BJ (cell line): ENCODE results near the gene CCDC182. TPM values are rescaled to one million over a fixed set of nuclear protein-coding genes. Genes with fewer than 3 reads are reported as not detected.

Experiments
- CTCF ChIA-PET: fragments of 350-600 bp; formaldehyde crosslinking; extraction: SDS; loops from one replicate; lab custom pipeline; 2021; ENCODE audit warnings: antibody characterized with exemption, inconsistent platforms; lab: Yijun Ruan, JAX
- POLR2A ChIA-PET: fragments of 300-600 bp; sonication (Branson Sonifier 250); formaldehyde crosslinking; extraction: SDS; loops from one replicate; lab custom pipeline; 2021; ENCODE audit warnings: antibody characterized with exemption; lab: Charles Lee
- DNase-seq: peaks from one replicate; pipeline ENCODE4 v3.0.0-alpha.2; 2011; ENCODE audit warnings: low read depth
- H3K27me3 ChIP-seq: 2 replicates; pipeline ENCODE4 v1.6.0; 2011; ENCODE audit warnings: low read length; ENCODE audit not compliant: control insufficient read depth, insufficient read depth
- H3K36me3 ChIP-seq: 2 replicates; pipeline ENCODE4 v1.5.1; 2011; ENCODE audit warnings: low read length; ENCODE audit not compliant: control insufficient read depth, insufficient read depth
- H3K4me3 ChIP-seq: 2 replicates; pipeline ENCODE4 v1.5.1; 2011; ENCODE audit warnings: low read depth, mild to moderate bottlenecking, control low read depth, low read length
- CTCF ChIP-seq: IDR thresholded peaks from 2 replicates; pipeline ENCODE4 v1.5.1; 2011; ENCODE audit warnings: low read depth, mild to moderate bottlenecking, control low read depth, inconsistent platforms, low read length, moderate library complexity; ENCODE audit not compliant: insufficient read depth
- polyA plus RNA-seq: library from polyadenylated mRNA; depleted of rRNA; stranded (reverse); fragments of >200 nt; gene quantifications from 2 replicates; pipeline ENCODE4 v1.2.3, GENCODE V29; 2011

CCDC182 gene
- polyA plus RNA-seq, 1 experiment: not detected

DNA sequence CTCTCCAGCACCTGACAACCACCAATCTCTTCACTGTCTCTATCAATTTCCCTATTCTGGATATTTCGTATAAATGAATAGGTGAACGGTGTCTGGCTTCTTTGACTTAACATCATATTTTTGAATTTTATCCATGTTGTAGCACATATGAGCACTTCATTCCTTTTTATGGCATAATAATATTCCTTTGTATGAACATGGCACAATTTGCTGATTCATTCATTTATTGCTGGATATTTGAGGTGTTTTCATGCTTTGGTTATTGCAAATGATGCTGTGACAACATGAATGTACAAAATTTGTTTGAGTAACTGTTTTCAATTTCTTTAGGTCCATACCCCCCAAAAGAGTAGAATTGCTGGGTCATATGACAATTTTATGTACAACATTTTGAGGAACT is 12.0 kb downstream of the CCDC182 start:
- CTCF ChIA-PET: no interaction called here
- Histone ChIP-seq H3K4me3 (no peak overlapping the region), H3K36me3 (no peaks in the 10 kb centered on the region), H3K27me3 (peaks cover 4% of the 10 kb centered on the region; the same call in 1 of the 2 replicates)
- POLR2A ChIA-PET: no interaction called here
- no peak for DNase-seq
- no peak for TF ChIP-seq CTCF

DNA sequence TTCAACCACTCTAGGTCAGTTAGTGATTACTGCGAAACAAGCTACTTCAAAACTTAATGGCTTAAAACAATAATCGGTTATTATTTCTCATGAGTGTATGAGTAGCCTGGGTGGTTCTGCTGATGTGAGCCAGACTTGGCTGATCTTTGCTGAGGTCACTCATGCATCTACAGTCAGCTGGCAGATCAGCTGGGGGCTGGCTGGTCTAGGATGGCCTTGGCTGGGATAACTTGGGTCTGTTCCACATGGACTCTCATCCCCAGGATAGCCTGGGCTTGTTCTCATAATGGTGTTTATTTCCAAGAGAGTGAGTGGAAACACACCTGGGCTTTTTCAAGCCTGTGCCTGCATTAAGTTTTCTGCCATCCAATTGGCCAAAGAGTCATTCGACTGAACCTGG is 13.0 kb downstream of the CCDC182 start:
- ChIA-PET CTCF (interaction anchor here (0.6 to 1.5 kb wide), 3 partner anchors 9 to 101 kb away, joined by 3 to 5 read pairs (median 3); no protein-coding TSS in a partner anchor), POLR2A (interaction anchor here (0.6 kb wide), 1 partner anchor 490 kb away, joined by 4 read pairs; no protein-coding TSS in a partner anchor)
- no peak for DNase-seq
- H3K27me3 ChIP-seq: peaks cover 4% of the 10 kb centered on the region; the same call in 1 of the 2 replicates
- no peak for TF ChIP-seq CTCF
- no peak overlapping the region for H3K4me3 ChIP-seq
- H3K36me3 ChIP-seq: no peaks in the 10 kb centered on the region

- no peaks in the 10 kb centered on the region for H3K36me3 ChIP-seq
- TF ChIP-seq CTCF: no peak
- ChIA-PET CTCF (no interaction called here), POLR2A (no interaction called here)
- H3K27me3 ChIP-seq: 0 out of 2 replicates have a peak, but pooled peaks cover 1% of the 10 kb centered on the region
- no peak for DNase-seq
- no peak overlapping the region for H3K4me3 ChIP-seq
Observed at GRCh38 chr17:57730026-57730701, 14.9 kb downstream of the CCDC182 start.

DNA sequence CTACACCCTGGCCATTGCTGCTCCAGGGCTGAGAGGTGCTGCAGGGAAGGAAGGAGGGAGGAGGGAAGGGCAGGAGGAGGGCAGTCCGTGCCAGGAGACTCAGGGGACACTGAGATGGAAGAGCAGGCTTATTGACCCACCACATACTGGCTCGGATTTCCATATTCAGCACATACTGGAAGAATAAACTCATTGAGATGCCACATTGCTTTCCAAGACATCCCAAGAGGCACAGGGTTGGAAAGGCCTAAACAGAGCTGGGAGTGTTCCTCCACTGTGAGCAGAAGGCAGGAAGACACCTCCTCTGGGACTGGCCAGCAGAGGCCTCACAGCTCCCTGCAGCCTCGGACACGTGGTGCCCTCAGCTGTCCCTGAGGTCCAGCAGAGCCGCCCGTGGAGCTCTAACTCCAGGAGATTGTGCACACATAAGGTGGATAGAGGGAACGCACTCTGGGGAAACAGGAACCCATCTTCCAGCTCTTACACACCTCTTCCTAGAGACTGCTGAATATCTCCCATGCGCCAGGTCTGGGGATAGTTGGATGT is 17.4 kb downstream of the CCDC182 start:
- peaks cover 3% of the 10 kb centered on the region for H3K27me3 ChIP-seq
- CTCF ChIA-PET: interaction anchor here (0.9 to 2.3 kb wide), 5 partner anchors 20 to 484 kb away, joined by 3 to 7 read pairs (median 3); no protein-coding TSS in a partner anchor
- POLR2A ChIA-PET: no interaction called here
- DNase-seq: no peak
- TF ChIP-seq CTCF: no peak
- H3K36me3 ChIP-seq: no peaks in the 10 kb centered on the region
- H3K4me3 ChIP-seq: no peak overlapping the region

- Histone ChIP-seq H3K4me3 (no peak overlapping the region), H3K36me3 (no peaks in the 10 kb centered on the region), H3K27me3 (peaks cover 3% of the 10 kb centered on the region)
- DNase-seq: no peak
- ChIA-PET POLR2A (no interaction called here), CTCF (interaction anchor here (1.6 to 2.3 kb wide), 3 partner anchors 21 to 484 kb away, joined by 3 to 7 read pairs (median 6); no protein-coding TSS in a partner anchor)
- TF ChIP-seq CTCF: no peak
Observed at GRCh38 chr17:57726838-57727237, 18.3 kb downstream of the CCDC182 start.
